DND-41 (cell line): ENCODE measurements around the gene CHN2.

ENCODE experiments used
- ATAC-seq: fragments of 200-7000 bp; cut with Tn5 transposase; 3 replicates; pipeline ENCODE4 v1.9.1; 2021; ENCODE audit warnings: low read depth; ENCODE audit not compliant: insufficient read depth
- DNase-seq: peaks from one replicate; pipeline ENCODE4 v3.0.0-alpha.2; 2020
- H2AFZ ChIP-seq: 2 replicates; pipeline ENCODE4 v1.6.0; 2012; ENCODE audit warnings: low read depth, low read length
- H3K27ac ChIP-seq: 2 replicates; pipeline ENCODE4 v1.5.1; 2012; ENCODE audit warnings: low read length, inconsistent platforms
- H3K27me3 ChIP-seq: fragments of 200-600 bp; sonication (generic); 2 replicates; pipeline ENCODE4 v1.6.0; 2012; ENCODE audit warnings: low read length, mild to moderate bottlenecking, inconsistent platforms; ENCODE audit not compliant: insufficient read depth, poor library complexity
- H3K36me3 ChIP-seq: 2 replicates; pipeline ENCODE4 v1.5.1; 2012; ENCODE audit warnings: low read length, inconsistent platforms; ENCODE audit not compliant: insufficient read depth
- H3K4me1 ChIP-seq: 2 replicates; pipeline ENCODE4 v1.5.1; 2012; ENCODE audit warnings: mild to moderate bottlenecking, low read length; ENCODE audit not compliant: insufficient read depth
- H3K4me2 ChIP-seq: 2 replicates; pipeline ENCODE4 v1.6.0; 2012; ENCODE audit warnings: mild to moderate bottlenecking, moderate library complexity, low read length, inconsistent platforms; ENCODE audit not compliant: insufficient read depth
- H3K4me3 ChIP-seq, 2 experiments: fragments of 200-600 bp in 1 of 2; shearing (Covaris generic) in 1 of 2; 2 replicates each; pipeline ENCODE4 v1.5.1; 2012 to 2016; ENCODE audit warnings: inconsistent platforms in 2 of 2, low read length in 2 of 2, mild to moderate bottlenecking in 2 of 2, low read depth in 1 of 2, moderate library complexity in 1 of 2
- H3K79me2 ChIP-seq: 2 replicates; pipeline ENCODE4 v1.6.0; 2012; ENCODE audit warnings: low read length, inconsistent platforms; ENCODE audit not compliant: insufficient read depth
- H3K9ac ChIP-seq: 2 replicates; pipeline ENCODE4 v1.6.0; 2012; ENCODE audit warnings: low read depth, mild to moderate bottlenecking, inconsistent platforms, low read length, moderate library complexity
- H3K9me3 ChIP-seq: 2 replicates; pipeline ENCODE4 v1.5.1; 2012; ENCODE audit warnings: low read length, moderate library complexity, mild to moderate bottlenecking, inconsistent platforms; ENCODE audit not compliant: insufficient read depth, severe bottlenecking
- H4K20me1 ChIP-seq: 2 replicates; pipeline ENCODE4 v1.6.0; 2012; ENCODE audit warnings: low read length; ENCODE audit not compliant: insufficient read depth
- EZH2 ChIP-seq: IDR thresholded peaks from 3 replicates; pipeline ENCODE4 v1.6.1; 2012; ENCODE audit warnings: borderline replicate concordance, low read depth, mild to moderate bottlenecking, moderate library complexity, low read length, inconsistent platforms; ENCODE audit not compliant: severe bottlenecking
- TF ChIP-seq, protein P1 (sequence below): IDR thresholded peaks from 2 replicates; pipeline ENCODE4 v1.5.1; 2012; ENCODE audit warnings: borderline replicate concordance, low read length, moderate library complexity, mild to moderate bottlenecking; ENCODE audit not compliant: poor library complexity, severe bottlenecking; ENCODE audit errors: extremely low read depth

CHN2 gene

DNA sequence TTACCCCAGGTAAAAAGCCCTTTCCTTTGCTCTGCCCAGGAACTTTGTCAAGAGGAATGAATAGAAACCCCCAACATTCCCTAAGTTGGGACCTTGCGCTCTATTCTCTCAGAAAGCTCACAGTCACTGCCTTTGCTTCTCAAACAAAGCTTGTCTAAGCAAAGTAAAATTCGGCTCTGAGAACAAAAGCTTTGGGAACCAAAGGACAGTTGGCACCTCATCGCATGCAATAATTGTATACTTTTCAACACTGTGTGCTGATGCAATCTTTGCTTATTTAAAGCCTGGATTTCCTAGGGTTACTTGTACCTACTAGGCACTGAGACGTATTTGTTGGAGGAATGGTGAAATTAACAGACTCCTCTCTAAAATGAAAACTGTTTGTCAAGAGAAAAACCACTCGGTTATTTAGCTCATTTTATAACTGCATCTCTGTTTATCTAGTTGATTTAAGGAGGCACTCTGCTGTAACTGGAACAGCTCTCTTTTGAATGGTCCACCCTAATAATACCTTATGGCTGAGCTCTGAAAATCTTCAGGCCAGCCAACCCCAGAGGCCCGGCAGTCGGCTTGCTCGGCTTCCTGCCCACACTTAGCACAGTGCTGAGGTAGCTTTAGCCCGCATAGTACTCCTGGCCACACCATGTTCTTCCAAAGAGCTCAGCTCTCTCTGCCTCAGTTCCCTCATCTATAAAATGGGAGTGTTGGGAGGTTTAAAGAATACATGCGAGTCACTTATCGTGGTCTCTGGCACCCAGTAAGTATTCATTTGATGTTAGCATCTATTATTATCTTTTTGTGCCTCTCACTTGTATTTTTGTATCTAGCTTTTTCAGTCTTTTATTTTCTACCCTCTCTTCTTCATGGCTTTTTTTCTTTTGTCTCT lies 288.9 kb downstream of the CHN2 start:
- no peak for DNase-seq
- no peaks in the 10 kb centered on the region for H3K79me2 ChIP-seq
- no peak overlapping the region for H2AFZ ChIP-seq
- TF ChIP-seq, protein P1, sequence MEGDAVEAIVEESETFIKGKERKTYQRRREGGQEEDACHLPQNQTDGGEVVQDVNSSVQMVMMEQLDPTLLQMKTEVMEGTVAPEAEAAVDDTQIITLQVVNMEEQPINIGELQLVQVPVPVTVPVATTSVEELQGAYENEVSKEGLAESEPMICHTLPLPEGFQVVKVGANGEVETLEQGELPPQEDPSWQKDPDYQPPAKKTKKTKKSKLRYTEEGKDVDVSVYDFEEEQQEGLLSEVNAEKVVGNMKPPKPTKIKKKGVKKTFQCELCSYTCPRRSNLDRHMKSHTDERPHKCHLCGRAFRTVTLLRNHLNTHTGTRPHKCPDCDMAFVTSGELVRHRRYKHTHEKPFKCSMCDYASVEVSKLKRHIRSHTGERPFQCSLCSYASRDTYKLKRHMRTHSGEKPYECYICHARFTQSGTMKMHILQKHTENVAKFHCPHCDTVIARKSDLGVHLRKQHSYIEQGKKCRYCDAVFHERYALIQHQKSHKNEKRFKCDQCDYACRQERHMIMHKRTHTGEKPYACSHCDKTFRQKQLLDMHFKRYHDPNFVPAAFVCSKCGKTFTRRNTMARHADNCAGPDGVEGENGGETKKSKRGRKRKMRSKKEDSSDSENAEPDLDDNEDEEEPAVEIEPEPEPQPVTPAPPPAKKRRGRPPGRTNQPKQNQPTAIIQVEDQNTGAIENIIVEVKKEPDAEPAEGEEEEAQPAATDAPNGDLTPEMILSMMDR = no peak
- no peak overlapping the region for H3K9ac ChIP-seq
- H3K27me3 ChIP-seq = no peaks in the 10 kb centered on the region
- no peak overlapping the region for H3K4me3 ChIP-seq
- H3K4me1 ChIP-seq = peaks cover 6% of the 10 kb centered on the region; the same call in 1 of the 2 replicates
- ATAC-seq = no peak
- H3K9me3 ChIP-seq = no peaks in the 10 kb centered on the region
- H3K36me3 ChIP-seq = no peaks in the 10 kb centered on the region
- no peak overlapping the region for H3K4me2 ChIP-seq
- H4K20me1 ChIP-seq = no peaks in the 10 kb centered on the region
- H3K27ac ChIP-seq = no peak overlapping the region

DNA sequence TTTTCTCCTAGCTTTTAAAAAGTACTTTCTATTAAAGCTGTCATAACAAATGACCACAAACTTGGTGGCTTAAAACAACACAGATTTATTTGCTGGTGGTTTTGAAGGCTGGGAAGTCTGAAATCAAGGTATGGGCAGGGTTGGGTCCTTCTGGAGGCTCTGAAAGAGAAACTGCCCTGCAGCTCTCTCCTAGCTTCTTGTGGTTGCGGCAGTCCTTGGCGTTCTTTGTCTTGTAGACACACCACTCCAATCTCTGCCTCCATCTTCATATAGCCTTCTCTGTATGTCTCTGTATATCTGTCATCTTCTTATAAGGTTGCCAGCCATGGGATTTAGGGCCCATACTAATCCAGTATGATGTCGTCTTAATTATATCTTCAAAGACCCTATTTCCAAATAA lies 289.7 kb downstream of the CHN2 start:
- peaks cover 6% of the 10 kb centered on the region; the same call in 1 of the 2 replicates for H3K4me1 ChIP-seq
- no peak for DNase-seq
- no peak overlapping the region for H3K27ac ChIP-seq
- no peaks in the 10 kb centered on the region for H3K27me3 ChIP-seq
- H3K36me3 ChIP-seq = no peaks in the 10 kb centered on the region
- no peak overlapping the region for H3K4me2 ChIP-seq
- no peaks in the 10 kb centered on the region for H3K79me2 ChIP-seq
- H3K9ac ChIP-seq = no peak overlapping the region
- ATAC-seq = no peak
- no peaks in the 10 kb centered on the region for H3K9me3 ChIP-seq
- TF ChIP-seq, protein P1 = no peak
- no peak for TF ChIP-seq EZH2
- H4K20me1 ChIP-seq = no peaks in the 10 kb centered on the region
- no peak overlapping the region for H3K4me3 ChIP-seq
- H2AFZ ChIP-seq = no peak overlapping the region

DNA sequence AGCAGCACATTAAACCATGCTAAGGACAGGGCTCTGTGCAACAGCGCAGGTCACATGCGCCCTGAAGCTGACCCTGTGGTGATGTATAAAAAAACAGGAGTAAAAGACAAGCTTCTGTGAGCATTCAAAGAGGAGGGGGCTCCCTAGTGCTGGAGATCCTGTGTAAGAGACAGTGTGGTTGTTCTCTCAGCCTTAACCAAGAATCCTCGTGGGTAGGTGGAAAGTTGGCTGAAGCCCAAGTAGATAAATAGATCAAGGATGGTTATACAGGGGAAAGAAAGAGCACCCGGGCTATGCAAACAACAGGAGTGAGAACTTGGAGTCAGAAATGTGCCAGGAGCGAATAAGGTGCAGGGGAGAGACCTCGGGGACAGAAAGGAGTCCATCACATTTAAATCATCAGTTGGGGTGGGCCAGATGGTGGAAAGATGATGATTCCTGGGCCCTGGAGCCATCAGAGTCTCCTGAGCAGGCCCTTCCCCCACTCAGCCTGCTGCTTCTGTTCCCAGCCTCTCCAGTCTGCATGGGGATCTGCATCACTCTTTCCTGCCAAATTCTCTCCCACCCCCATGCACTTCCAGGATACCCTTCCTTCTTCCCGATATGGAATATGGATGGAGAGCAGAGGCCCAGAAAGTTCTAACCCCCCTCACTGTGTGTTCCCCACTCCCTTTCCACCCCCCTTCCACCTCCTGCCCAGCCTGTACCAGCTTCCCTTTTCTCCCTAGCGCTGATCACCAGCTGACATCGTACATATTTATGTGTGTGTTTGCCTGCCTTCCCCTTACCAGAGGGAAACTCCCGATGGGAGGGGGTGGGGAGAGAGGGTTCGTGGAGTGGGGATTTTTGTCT lies 291.0 kb downstream of the CHN2 start:
- no peaks in the 10 kb centered on the region for H3K27me3 ChIP-seq
- TF ChIP-seq, protein P1 = no peak
- TF ChIP-seq EZH2 = no peak
- no peaks in the 10 kb centered on the region for H3K79me2 ChIP-seq
- no peak overlapping the region for H3K4me2 ChIP-seq
- H3K4me3 ChIP-seq = no peak overlapping the region
- H3K9ac ChIP-seq = no peak overlapping the region
- no peak overlapping the region for H2AFZ ChIP-seq
- no peaks in the 10 kb centered on the region for H4K20me1 ChIP-seq
- H3K36me3 ChIP-seq = no peaks in the 10 kb centered on the region
- H3K9me3 ChIP-seq = no peaks in the 10 kb centered on the region
- H3K27ac ChIP-seq = no peak overlapping the region
- DNase-seq (no peak), ATAC-seq (no peak)
- peaks cover 6% of the 10 kb centered on the region; the same call in 1 of the 2 replicates for H3K4me1 ChIP-seq
